Body of pancreas (tissue), 4 donors: Measurements from ENCODE around the gene PIK3AP1. TPM values are rescaled to one million over a fixed set of nuclear protein-coding genes. Genes with fewer than 3 reads are reported as not detected.
A peak's percentile ranks its signal among the peaks of the same experiment; 100 is the strongest.

Experiments used
- ATAC-seq: fragments of 150-250 bp; one replicate; pipeline ENCODE4 v1.9.1; 2016
- DNase-seq, 4 donors: peaks; one replicate each; pipeline ENCODE4 v3.0.0-alpha.2; 2019
- H3K27ac ChIP-seq, 4 donors: fragments of 200-600 bp; sonication (generic); 1 replicate in 3 of 4; 2 replicates in 1 of 4; pipeline versions ENCODE4 v1.5.1 to v1.6.1; 2016 to 2019; ENCODE audit warnings: mild to moderate bottlenecking in 1 of 4, mixed read lengths in 1 of 4, moderate library complexity in 1 of 4
- H3K27me3 ChIP-seq, 2 donors: fragments of 200-600 bp; sonication (generic); one replicate each; pipeline ENCODE4 v1.6.0; 2016; ENCODE audit warnings: mild to moderate bottlenecking in 1 of 2
- H3K36me3 ChIP-seq, 2 donors: fragments of 200-600 bp; sonication (generic); replicated peaks in 1 of 2; 2 replicates each; pipeline ENCODE4 v1.5.1; 2016; ENCODE audit warnings: low read depth in 2 of 2; ENCODE audit not compliant: insufficient read depth in 1 of 2
- H3K4me1 ChIP-seq: fragments of 200-600 bp; sonication (generic); one replicate; pipeline ENCODE4 v1.6.0; 2016
- H3K4me3 ChIP-seq, 2 donors: fragments of 200-600 bp; sonication (generic); 1 replicate in 1 of 2; 2 replicates in 1 of 2; pipeline ENCODE4 v1.5.1; 2016 to 2019
- H3K9me3 ChIP-seq, 3 donors: fragments of 200-600 bp; sonication (generic); 1 replicate in 2 of 3; 2 replicates in 1 of 3; pipeline ENCODE4 v1.5.1; 2016
- CTCF ChIP-seq, 7 experiments: fragments of 450-650 bp in 4 of 7; fragments of 200-600 bp in 3 of 7; sonication (generic) in 3 of 7; IDR thresholded peaks; one replicate each; pipeline ENCODE4 v1.5.1; 2016 to 2019; ENCODE audit warnings: antibody characterized with exemption in 7 of 7
- POLR2A ChIP-seq, 3 donors: fragments of 450-650 bp; IDR thresholded peaks; one replicate each; pipeline ENCODE4 v1.6.1; 2016; ENCODE audit warnings: antibody characterized with exemption in 3 of 3, mild to moderate bottlenecking in 2 of 3
- WGBS, 2 donors: methylation state at CpG; one replicate each; pipeline ENCODE4 v1.1.5; 2017; 5-methylcytosine and 5-hydroxymethylcytosine counted together
- intact Hi-C: fragments of 100-400 bp; cut with DNase I; formaldehyde crosslinking; loops from one replicate; pipeline ENCODE4 v1.15.1; 2023
- total RNA-seq, 2 donors: library from RNA; depleted of rRNA; stranded (reverse); fragments of >200 nt; gene quantifications; one replicate each; pipeline ENCODE4 v1.1.0, GENCODE V29; 2016

Gene PIK3AP1
- total RNA-seq, 2 donors from 2014 or later, result 28.0 to 37.2 TPM

GRCh38 chr10:96667401-96667800 lies 52.9 kb downstream of the PIK3AP1 start:
- Histone ChIP-seq H3K4me3 (no peak overlapping the region), H3K36me3 (no peaks in the 10 kb centered on the region), H3K27ac (peak overlapping the region in 2 of 4 donors; percentile 44 to 93), H3K9me3 (no peaks in the 10 kb centered on the region), H3K4me1 (peaks cover 77% of the 10 kb centered on the region), H3K27me3 (no peaks in the 10 kb centered on the region)
- DNase-seq (no peak), ATAC-seq (no peak)
- no peak for TF ChIP-seq POLR2A (IDR thresholded peaks at IDR 0.05)
- no peak for TF ChIP-seq CTCF (IDR thresholded peaks at IDR 0.05)
- WGBS, 2 donors, result 70 to 77% methylated on average over 3 of the region's 3 CpGs
- intact Hi-C loops, result no loop called here

- Histone ChIP-seq H3K36me3 (no peaks in the 10 kb centered on the region), H3K27me3 (no peaks in the 10 kb centered on the region), H3K4me1 (peaks cover 70% of the 10 kb centered on the region), H3K27ac (peak overlapping the region in 2 of 4 donors; percentile 44 to 93), H3K9me3 (no peaks in the 10 kb centered on the region), H3K4me3 (no peak overlapping the region)
- TF ChIP-seq POLR2A (IDR thresholded peaks at IDR 0.05) (no peak), CTCF (IDR thresholded peaks at IDR 0.05) (no peak)
- WGBS, 2 donors, result 71 to 77% methylated on average over 3 of the region's 3 CpGs
- no peak for ATAC-seq
- intact Hi-C loops, result no loop called here
- no peak for DNase-seq
These were observed 53.6 kb downstream of the PIK3AP1 start for GRCh38 chr10:96666741-96667140.

GRCh38 chr10:96665306-96665705 lies 55.0 kb downstream of the PIK3AP1 start:
- DNase-seq (no peak), ATAC-seq (no peak)
- peak overlapping the region; percentile 10 to 71 (median 56) for H3K27ac ChIP-seq
- no peaks in the 10 kb centered on the region for H3K36me3 ChIP-seq
- TF ChIP-seq CTCF (IDR thresholded peaks at IDR 0.05) (no peak), POLR2A (IDR thresholded peaks at IDR 0.05) (no peak)
- 22 to 36% methylated on average over 6 of the region's 6 CpGs for WGBS, 2 donors
- peaks cover 56% of the 10 kb centered on the region for H3K4me1 ChIP-seq
- H3K4me3 ChIP-seq, result no peak overlapping the region
- intact Hi-C loops, result no loop called here
- H3K9me3 ChIP-seq, result no peaks in the 10 kb centered on the region
- H3K27me3 ChIP-seq, result no peaks in the 10 kb centered on the region

GRCh38 chr10:96664563-96664962 lies 55.8 kb downstream of the PIK3AP1 start:
- H3K27ac ChIP-seq, result peak overlapping the region in 3 of 4 donors; percentile 52 to 71 (median 60)

More at GRCh38 chr10:96664563-96664962, 55.8 kb downstream of the PIK3AP1 start:
- Histone ChIP-seq H3K4me3 (no peak overlapping the region), H3K9me3 (no peaks in the 10 kb centered on the region), H3K4me1 (peaks cover 49% of the 10 kb centered on the region), H3K36me3 (no peaks in the 10 kb centered on the region), H3K27me3 (no peaks in the 10 kb centered on the region)
- peak in 1 of 4 donors; percentile 18 for DNase-seq
- ATAC-seq, result no peak
- 12 to 22% methylated on average over 3 of the region's 3 CpGs for WGBS, 2 donors
- TF ChIP-seq CTCF (IDR thresholded peaks at IDR 0.05) (no peak), POLR2A (IDR thresholded peaks at IDR 0.05) (no peak)
- intact Hi-C loops, result no loop called here
